ENCODE data around the gene ALS2CL.

The ALS2CL gene

DNA sequence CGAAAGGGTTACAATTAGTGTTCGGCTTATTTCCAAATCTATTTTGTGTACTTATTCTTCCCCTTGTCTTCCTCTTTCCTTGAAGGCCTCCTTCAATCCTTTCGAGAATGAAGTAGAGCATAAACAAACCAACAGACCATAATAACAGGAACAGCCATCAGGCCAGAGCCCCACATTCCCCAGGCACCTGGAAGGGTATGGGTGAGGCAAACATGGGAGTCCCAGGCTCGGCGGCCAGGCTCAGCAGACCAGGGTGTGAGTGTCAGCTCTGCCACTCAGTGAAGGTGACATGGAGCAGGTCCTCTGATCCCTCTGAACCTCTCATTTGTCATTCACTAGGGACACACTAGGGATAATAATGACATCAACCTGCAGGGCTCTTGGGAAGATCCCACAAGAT, 13.8 kb downstream of the ALS2CL start:
- TF ChIP-seq CTCF (IDR thresholded peaks at IDR 0.05; ENCODE audit: extremely low read depth, missing control alignments), result no peak
- no peak for DNase-seq (ENCODE audit: low spot score)

GRCh38 chr3:46678280-46678679, 15.2 kb downstream of the ALS2CL start:
- TF ChIP-seq CTCF (IDR thresholded peaks at IDR 0.05; ENCODE audit: extremely low read depth, missing control alignments), result no peak

GRCh38 chr3:46677411-46677726, 16.1 kb downstream of the ALS2CL start:
- TF ChIP-seq CTCF (IDR thresholded peaks at IDR 0.05; ENCODE audit: extremely low read depth, missing control alignments), result no peak
- no peak for DNase-seq (ENCODE audit: low spot score)

More at GRCh38 chr3:46678280-46678679, 15.2 kb downstream of the ALS2CL start:
- DNase-seq (ENCODE audit: low spot score), result no peak

GRCh38 chr3:46676601-46677410, 16.7 kb downstream of the ALS2CL start:
- no peak for TF ChIP-seq CTCF (IDR thresholded peaks at IDR 0.05; ENCODE audit: extremely low read depth, missing control alignments)
- no peak for DNase-seq (ENCODE audit: low spot score)

DNA sequence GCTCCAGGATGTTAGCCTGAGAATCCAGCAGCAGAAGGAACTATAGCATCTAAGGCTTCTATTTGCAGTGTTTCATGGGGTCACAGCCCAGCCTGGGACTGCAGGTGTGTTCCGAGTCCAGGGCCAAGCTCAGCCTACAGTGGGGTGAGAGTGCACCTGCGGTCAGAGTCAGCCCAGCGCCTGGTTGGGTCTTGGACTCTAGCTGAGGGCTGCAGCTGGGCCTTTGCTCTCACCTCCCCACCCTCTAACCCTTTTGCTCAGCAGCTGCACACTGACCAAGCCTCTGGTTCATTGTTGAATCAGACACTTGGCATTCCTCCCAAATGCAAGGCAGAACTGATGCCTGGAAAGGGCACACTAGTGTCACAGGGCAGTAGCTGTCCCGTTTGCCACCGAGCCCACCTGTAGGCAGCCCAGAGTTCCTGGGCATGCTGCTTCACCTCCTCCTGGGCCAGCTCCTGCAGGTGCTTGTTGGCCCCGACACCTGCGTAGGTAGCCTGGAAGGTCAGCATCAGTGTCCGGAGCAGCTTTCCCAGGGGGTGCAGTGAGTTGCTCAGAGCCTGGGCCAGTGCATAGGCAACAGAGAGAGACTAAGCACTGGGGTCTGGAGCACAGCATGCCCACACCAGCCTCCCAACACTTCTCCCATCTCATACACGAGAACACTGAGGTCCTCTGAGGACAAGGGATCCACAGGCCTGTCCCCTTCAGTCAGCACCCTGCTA, 17.5 kb downstream of the ALS2CL start:
- no peak for DNase-seq (ENCODE audit: low spot score)

GRCh38 chr3:46675426-46675825, 18.1 kb downstream of the ALS2CL start:
- no peak for TF ChIP-seq CTCF (IDR thresholded peaks at IDR 0.05; ENCODE audit: extremely low read depth, missing control alignments)
- no peak for DNase-seq (ENCODE audit: low spot score)

More for the DNA sequence above, 17.5 kb downstream of the ALS2CL start:
- no peak for TF ChIP-seq CTCF (IDR thresholded peaks at IDR 0.05; ENCODE audit: extremely low read depth, missing control alignments)

Data from GM20000 (cell line).